Measurements from ENCODE around the gene DIS3L.

Gene DIS3L

GRCh38 chr15:66290518-66290917 is 2.9 kb upstream of the DIS3L start:
- no peak overlapping the region for H3K4me3 ChIP-seq
- TF ChIP-seq CTCF (IDR thresholded peaks at IDR 0.05), result no peak
- H3K27ac ChIP-seq, result no peak overlapping the region
- DNase-seq (ENCODE audit: low spot score), result no peak

DNA sequence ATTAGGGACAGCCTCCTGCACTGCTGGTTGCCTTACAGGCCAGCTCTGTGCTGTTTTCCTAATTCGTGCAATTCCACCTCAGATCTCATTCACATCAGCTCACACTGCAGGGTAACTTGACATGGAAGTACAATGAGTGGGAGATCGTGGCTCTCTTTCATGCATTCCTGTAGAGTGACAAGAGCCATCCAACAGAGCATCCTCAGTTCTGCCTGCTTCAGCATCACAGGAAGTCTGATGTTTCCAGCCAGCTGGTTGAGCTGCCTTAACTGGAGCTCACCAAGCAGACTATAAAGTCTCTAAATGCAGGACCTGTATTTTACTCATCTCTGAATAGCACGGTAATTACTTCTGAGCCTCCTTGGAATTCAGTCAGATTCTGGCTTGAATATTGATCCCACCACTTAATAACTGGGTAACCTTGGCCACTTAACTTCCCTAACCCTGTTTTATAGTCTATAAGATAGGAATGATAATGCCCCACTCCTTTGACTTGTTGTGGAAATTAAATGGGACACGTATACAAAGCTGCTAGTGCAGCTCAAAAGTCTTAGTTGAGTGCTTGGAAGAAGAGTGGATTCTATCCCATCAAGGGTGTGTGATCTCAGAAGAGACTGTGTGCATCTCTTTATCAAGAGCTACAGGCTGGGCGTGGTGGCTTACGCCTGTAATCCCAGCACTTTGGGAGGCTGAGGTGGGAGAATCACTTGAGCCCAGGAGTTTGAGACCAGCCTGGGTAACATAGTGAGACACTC is 1.4 kb upstream of the DIS3L start:
- DNase-seq (ENCODE audit: low spot score), result no peak
- TF ChIP-seq CTCF (IDR thresholded peaks at IDR 0.05), result no peak
- Histone ChIP-seq H3K27ac (no peak overlapping the region), H3K4me3 (no peak overlapping the region)

DNA sequence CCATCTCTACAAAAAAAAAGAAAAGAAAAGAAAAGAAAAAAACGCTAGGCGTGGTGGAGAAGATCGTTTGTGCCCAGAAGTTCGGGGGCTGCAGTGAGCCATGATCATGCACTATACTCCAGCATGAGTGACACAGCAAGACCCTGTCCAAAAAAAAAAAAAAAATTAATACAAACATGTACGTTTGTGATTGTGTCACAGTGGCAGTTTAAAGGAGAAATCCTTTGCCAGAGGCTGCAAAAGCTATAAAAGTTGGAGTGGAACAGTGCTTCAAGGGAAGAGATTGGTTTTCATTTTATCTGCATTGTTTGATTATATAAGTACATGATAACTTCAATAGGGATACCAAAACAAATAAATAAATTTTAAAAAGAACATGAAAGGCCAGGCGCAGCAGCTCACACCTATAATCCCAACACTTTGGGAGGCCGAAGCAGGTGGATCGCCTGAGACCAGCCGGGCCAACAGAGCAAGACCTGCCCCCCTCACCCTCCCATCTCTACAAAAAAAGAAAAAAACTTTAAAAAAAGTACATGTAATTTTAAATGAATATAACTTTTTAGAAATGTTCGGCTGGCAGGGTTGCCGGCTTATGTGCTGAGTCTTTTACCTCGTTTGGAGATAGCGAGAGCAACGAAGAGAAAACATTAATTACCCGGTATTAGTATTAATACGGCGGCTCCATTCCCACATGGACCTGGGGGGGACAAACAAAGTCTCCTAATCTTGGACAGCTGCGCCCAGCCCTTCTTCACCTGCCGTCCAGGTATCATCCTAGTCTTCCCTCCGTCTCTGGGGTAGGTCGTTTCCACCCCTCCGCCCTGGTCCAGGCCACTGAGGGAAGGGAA is 573 bp upstream of the DIS3L start:
- no peak for DNase-seq (ENCODE audit: low spot score)
- TF ChIP-seq CTCF (IDR thresholded peaks at IDR 0.05), result no peak
- peak overlapping the region; percentile 53 to 93 for H3K27ac ChIP-seq
- peak overlapping the region; percentile 96 for H3K4me3 ChIP-seq

DNA sequence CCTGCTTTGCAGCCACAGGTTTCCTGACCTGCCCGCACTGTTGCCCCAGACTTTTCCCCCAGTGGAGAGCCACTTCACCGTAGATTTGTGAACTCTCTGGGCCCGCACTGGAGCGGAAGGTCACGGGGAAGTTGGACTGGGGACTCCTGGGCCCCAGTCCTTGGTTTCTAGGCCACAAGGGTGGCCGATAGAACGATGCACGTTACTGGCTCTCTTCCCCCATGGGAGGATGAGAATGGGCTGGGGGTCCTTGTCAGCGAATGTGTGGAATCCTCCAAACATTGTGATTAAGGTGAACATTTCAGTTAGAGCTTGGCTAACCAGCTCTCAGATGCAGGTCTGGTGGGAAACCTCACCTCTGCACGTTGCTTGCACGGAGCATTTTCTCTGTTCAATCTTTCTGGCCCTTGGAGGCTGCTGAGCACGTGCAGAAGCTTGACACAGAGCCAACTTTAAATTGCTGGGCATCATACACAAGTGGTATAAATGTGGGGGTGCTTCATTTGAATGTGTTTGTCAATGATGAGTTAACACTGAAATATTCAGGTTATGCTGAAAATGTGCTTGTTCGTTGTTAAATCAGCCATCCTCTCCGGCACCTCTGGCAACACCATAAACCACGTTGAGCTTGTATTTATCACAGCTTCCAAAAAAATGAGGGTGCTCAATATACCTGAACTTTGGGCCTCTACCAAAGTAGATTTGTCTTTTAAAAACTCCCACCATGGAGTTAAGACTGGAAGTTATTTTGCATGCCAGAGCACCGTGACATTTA is 976 bp downstream of the DIS3L start:
- peak overlapping the region; percentile 96 for H3K4me3 ChIP-seq
- DNase-seq (ENCODE audit: low spot score), result no peak
- TF ChIP-seq CTCF (IDR thresholded peaks at IDR 0.05), result no peak
- peak overlapping the region; percentile 53 to 93 for H3K27ac ChIP-seq

GRCh38 chr15:66294932-66295235 is 1.5 kb downstream of the DIS3L start:
- H3K4me3 ChIP-seq, result peak overlapping the region; percentile 96
- TF ChIP-seq CTCF (IDR thresholded peaks at IDR 0.05), result no peak
- no peak for DNase-seq (ENCODE audit: low spot score)
- peak overlapping the region; percentile 53 to 93 for H3K27ac ChIP-seq

DNA sequence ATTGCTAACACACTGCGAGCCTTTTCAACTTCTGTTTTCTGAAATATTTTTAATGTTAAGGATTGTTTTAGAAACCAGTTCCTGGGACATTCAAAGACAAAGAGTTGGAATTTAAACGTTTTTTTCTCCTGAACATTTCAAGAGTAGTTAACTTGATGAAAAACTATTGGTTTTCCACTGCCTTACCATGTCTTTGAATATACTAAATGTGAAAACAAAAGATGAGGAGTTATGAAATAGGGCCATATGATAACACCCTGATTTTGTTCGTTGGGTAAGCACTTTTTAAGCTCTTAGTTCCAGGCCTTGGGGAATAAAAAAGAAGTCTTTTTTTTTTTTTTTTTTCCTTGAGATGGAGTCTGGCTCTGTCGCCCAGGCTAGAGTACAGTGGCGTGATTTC is 2.8 kb downstream of the DIS3L start:
- TF ChIP-seq CTCF (IDR thresholded peaks at IDR 0.05), result no peak
- H3K4me3 ChIP-seq, result no peak overlapping the region
- no peak overlapping the region for H3K27ac ChIP-seq
- DNase-seq (ENCODE audit: low spot score), result no peak
